Urinary bladder (tissue), 4 donors: Measurements from ENCODE around the gene SRSF10. TPM values are rescaled to one million over a fixed set of nuclear protein-coding genes. Genes with fewer than 3 reads are reported as not detected.
"Not testable (repeated sequence)": the region's sequence is repeated elsewhere in the genome, so short reads cannot be mapped to it uniquely, and the experiment has no call there.

Source experiments
- DNase-seq: peaks from one replicate; pipeline ENCODE4 v3.0.0-alpha.2; 2015; ENCODE audit errors: extremely low spot score
- H3K27ac ChIP-seq: one replicate; pipeline ENCODE4 v1.5.1; 2013; ENCODE audit warnings: low read depth, mild to moderate bottlenecking, moderate library complexity
- H3K36me3 ChIP-seq: one replicate; pipeline ENCODE4 v1.6.1; 2013; ENCODE audit warnings: mild to moderate bottlenecking, moderate library complexity; ENCODE audit not compliant: insufficient read depth
- H3K4me1 ChIP-seq: one replicate; pipeline ENCODE4 v1.6.1; 2013; ENCODE audit warnings: mild to moderate bottlenecking, moderate library complexity; ENCODE audit not compliant: insufficient read depth
- H3K4me3 ChIP-seq: one replicate; pipeline ENCODE4 v1.5.1; 2013; ENCODE audit warnings: low read depth, low read length
- WGBS: extraction: QIAGEN DNeasy Blood & Tissue Kit; methylation state at CpG from one replicate; pipeline ENCODE4 v1.1.7; 2013; 5-methylcytosine and 5-hydroxymethylcytosine counted together
- polyA plus RNA-seq: library from polyadenylated mRNA; stranded (reverse); fragments of 200-250 nt; gene quantifications from one replicate; pipeline ENCODE4 v1.2.3, GENCODE V29; 2013
- total RNA-seq: library from RNA; depleted of rRNA; stranded (reverse); fragments of >200 nt; gene quantifications from one replicate; pipeline ENCODE4 v1.2.3, GENCODE V29; 2014
- donor health status: healthy with polysubstance abuse.
- donor health status: healthy.

The SRSF10 gene
- total RNA-seq (155 TPM), polyA plus RNA-seq (50.7 TPM)

DNA sequence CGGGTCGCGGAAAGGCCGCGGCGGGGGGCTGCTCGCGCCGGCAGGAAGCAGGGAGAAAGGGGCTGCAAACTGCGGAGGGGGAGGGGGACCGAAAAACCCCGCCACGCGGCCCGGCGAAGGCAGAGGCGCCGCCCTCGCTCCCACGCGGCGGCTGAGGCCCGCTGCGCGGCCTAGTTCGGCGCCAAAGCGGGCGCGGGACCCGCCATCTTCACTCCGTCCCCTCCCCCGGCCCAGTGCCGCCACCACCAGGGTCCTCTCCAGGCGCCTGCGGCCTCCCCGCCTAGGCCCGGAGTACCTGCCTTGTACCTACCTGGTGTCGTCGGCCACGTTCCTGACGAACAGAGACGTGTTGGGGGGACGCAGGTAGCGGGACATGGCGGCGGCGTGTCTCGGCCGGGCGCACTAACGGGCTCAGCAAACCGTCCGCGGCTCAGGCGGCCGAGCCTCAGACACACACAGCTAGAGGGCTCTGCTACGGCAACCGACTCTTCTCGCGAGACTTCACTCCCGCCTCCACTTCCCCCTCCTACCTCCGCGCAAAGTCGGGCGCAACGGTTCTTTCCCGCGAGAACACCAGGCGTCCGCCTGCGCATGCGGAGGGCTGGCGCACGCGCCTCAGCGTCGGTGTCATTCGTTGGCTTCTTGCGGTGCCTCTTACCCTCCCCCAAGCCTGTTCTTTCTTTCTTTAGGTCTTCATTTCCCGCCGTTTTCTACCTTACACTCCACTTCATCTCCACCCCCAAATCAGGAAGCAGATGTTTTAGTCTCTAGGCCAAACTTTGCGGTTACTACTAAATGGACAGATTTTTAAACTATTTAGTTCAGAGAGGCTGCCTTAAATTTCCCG is at the start of gene SRSF10:
Gene SRSF10, minus strand, starts transcription at position 447 of the 847 bp plus-strand sequence. Its CDS starts 72 bp downstream, at position 375.
- peaks cover 4% of the 10 kb centered on the region for H3K4me1 ChIP-seq
- H3K27ac ChIP-seq, result peak within 1 kb of the TSS; percentile 98
- peak within 1 kb of the TSS; percentile 76 for H3K4me3 ChIP-seq
- no peaks in the 10 kb centered on the region for H3K36me3 ChIP-seq
- peak; percentile 96 for DNase-seq
- WGBS, result under 1% methylated on average over 84 of the region's 84 CpGs

DNA sequence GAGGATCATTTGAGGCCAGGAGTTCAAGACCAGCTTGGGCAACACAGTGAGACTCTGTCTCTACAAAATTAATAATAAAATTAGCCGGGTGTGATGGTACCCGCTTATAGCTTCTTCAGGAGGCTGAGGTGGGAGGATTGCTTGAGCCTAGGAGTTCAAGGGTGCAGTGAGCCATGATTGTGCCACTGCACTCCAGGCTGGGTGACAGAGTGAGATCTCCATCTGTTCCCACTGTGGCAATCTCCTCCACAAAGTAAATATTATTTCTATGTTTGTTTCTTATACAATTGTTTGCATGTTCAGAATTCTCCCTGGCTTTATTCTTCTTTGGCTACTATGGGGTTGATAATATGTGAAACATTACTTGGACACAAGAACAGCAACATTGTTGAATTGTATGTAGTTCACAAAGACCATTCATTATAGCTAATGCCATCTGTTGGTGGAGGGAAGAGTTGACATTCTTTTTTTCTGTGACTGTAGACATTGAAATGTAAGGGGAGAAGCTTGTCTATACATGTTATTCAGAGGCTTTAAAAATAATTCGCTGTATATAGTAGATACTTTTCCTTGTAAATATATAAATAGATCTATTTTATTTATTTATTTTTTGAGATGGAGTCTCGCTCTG is 47.8 kb upstream of the SRSF10 start:
- no peak overlapping the region for H3K27ac ChIP-seq
- no peaks in the 10 kb centered on the region for H3K36me3 ChIP-seq
- 75% methylated on average over 4 of the region's 4 CpGs for WGBS
- H3K4me3 ChIP-seq, result no peak overlapping the region
- no peak for DNase-seq
- no peaks in the 10 kb centered on the region for H3K4me1 ChIP-seq

DNA sequence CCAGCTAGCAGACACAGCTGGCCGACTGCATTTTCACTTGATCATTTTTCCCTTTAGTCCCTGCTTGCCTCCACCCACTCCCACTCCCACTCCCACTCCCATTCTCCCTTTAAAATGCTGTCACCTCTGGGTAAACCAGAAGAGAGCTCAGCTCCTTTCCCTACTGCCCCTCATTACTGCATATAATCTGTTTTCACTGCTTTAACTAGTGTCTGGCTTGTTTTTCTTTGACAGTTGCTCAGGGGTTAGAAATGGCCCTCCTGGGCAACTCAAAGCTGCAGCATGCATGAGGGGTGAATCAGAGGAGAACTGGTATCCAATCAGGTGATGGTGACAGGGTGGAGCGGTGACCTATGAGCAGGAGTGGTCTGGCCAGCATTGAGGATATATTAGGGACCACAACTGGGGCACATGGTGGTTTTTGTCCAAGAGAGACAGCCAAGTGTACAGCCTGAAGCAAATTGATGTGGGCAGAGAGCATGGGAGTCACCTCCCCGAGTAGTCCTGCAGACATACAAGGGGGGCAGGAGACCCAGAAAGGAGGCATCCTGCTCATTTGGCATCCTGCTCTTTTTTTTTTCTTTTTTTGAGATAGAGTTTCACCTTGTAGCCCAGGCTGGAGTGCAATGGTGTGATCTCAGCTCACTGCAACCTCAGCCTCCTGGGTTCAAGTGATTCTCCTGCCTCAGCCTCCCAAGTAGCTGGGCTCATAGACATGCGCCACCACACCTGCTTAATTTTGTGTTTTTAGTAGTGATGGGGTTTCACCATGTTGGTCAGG is 42.6 kb upstream of the SRSF10 start:
- Histone ChIP-seq H3K4me3 (no peak overlapping the region), H3K36me3 (no peaks in the 10 kb centered on the region), H3K27ac (no peak overlapping the region), H3K4me1 (no peaks in the 10 kb centered on the region)
- no peak for DNase-seq
- 71% methylated on average over 4 of the region's 4 CpGs for WGBS

GRCh38 chr1:24021403-24022266 is 41.5 kb upstream of the SRSF10 start:
- H3K4me1 ChIP-seq, result no peaks in the 10 kb centered on the region
- whole genome bisulfite sequencing, result 80% methylated on average over 7 of the region's 7 CpGs

DNA sequence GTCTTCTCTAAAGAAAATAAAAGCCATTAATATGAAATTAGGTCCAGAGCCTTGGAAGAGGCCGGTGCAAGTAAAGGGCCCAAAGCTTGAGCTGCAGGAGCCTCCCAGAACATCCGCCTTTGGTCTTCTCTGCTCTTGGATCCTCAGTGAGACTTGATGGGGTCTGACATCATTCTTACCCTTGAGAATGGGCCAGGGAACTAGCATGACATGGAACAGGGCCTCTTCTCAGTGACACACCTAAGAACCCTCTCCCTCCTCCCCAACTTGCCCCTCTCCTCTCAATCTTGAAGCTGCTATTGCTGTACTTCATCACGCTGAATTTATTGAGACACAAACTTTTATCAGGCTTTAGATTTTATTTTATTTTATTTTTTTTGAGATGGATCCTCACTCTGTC is 40.3 kb upstream of the SRSF10 start:
- H3K36me3 ChIP-seq, result no peaks in the 10 kb centered on the region
- no peaks in the 10 kb centered on the region for H3K4me1 ChIP-seq
- peak overlapping the region; percentile 69 for H3K27ac ChIP-seq
- H3K4me3 ChIP-seq, result no peak overlapping the region
- 66% methylated on average over 3 of the region's 3 CpGs for WGBS
- DNase-seq, result no peak

More at GRCh38 chr1:24021403-24022266, 41.5 kb upstream of the SRSF10 start:
- Histone ChIP-seq H3K4me3 (no peak overlapping the region), H3K27ac (no peak overlapping the region), H3K36me3 (no peaks in the 10 kb centered on the region)
- DNase-seq, result no peak

DNA sequence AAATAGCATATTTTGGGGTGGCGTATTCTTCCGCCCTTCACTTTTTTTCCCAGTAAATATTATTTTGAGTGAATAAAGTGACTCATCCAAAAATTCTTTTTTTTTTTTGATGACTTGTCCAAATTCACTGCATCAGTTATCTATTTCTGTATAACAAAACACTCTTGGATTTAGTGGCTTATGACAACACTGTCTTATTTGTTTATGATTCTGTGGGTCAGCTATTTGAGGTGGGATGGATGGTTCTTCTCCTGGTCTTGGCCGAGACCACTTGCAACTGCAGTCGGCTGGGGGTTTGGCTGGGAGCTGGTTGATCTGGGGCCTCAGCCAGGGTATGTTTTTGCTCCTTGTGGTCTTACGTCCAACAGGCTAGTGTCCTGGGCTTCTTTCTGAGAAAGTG is 39.9 kb upstream of the SRSF10 start:
- H3K27ac ChIP-seq, result peak overlapping the region; percentile 69
- WGBS, result 24% methylated on average over 5 of the region's 5 CpGs
- no peak for DNase-seq
- no peak overlapping the region for H3K4me3 ChIP-seq
- H3K36me3 ChIP-seq, result no peaks in the 10 kb centered on the region
- H3K4me1 ChIP-seq, result no peaks in the 10 kb centered on the region

DNA sequence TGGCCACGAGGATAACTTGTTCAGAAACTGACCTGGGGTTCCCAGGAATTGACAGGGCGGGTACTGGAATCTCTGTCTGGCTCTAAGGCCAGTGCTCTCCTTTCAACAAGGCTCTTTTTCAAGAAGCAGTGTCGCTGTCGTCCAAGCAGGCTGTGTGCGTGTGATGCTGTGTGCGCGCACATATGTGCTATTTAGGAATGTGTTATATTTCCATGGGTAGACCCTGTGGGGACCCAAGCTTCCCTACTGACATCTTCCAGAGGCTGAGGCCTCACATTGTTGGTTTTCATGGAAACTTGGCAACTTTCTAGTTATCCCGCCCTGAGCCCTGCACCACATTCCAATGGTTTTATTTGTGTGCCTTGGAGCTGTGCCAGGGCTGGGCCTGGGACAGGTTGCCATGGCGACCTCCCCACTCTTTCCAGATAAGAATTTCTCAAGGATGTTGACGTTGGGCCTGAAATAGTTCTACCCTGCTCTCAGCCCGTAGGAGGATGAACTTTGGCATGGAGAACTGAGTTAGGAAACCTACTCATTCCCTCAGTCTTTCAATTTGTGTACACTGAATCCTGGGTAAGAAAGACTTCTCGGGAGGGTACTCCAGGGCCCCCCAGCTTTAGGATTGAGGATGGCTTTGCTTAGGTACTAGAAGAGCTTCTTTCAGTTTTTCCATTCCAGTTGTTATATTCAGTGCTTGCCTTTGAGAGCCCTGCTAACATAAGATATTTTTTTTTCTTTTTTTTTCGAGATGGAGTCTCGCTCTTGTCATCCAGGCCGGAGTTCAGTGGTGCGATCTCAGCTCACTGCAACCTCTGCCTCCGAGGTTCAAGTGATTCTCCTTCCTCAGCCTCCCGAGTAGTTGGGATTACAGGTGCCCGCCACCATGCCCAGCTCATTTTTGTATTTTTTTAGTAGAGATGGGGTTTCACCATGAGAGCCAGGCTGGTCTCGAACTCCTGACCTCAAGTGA is 38.8 kb upstream of the SRSF10 start:
- H3K27ac ChIP-seq, result peak overlapping the region; percentile 65
- no peak overlapping the region for H3K4me3 ChIP-seq
- 22% methylated on average over 20 of the region's 20 CpGs for WGBS
- H3K36me3 ChIP-seq, result no peaks in the 10 kb centered on the region
- H3K4me1 ChIP-seq, result no peaks in the 10 kb centered on the region
- peak; percentile 95 for DNase-seq

- Histone ChIP-seq H3K4me1 (no peaks in the 10 kb centered on the region), H3K36me3 (no peaks in the 10 kb centered on the region), H3K27ac (peak overlapping the region; percentile 5), H3K4me3 (no peak overlapping the region)
- WGBS, result 30% methylated on average over 6 of the region's 6 CpGs
- DNase-seq, result peak; percentile 65
Measured at GRCh38 chr1:24015221-24016210, 35.4 kb upstream of the SRSF10 start.

DNA sequence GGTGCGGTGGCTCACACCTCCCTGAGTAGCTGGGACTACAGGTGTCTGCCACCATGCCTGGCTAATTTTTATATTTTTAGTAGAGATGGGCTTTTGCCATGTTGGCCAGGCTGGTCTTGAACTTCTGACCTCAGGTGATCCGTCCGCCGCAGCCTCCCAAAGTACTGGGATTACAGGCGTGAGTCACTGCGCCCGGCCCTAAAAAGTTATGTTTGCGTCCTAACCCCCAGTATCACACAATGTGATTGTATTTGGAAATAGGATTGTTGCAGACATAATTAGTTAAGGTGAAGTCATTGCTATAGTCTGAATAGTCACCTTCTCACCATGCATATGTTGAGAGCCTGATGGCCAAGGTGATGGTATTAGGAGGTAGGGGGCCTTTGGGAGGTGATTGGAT is 32.8 kb upstream of the SRSF10 start:
- DNase-seq, H3K36me3 ChIP-seq, H3K4me1 ChIP-seq, H3K27ac ChIP-seq, H3K4me3 ChIP-seq: not testable (repeated sequence)
- WGBS, result 98% methylated on average over 8 of the region's 8 CpGs

DNA sequence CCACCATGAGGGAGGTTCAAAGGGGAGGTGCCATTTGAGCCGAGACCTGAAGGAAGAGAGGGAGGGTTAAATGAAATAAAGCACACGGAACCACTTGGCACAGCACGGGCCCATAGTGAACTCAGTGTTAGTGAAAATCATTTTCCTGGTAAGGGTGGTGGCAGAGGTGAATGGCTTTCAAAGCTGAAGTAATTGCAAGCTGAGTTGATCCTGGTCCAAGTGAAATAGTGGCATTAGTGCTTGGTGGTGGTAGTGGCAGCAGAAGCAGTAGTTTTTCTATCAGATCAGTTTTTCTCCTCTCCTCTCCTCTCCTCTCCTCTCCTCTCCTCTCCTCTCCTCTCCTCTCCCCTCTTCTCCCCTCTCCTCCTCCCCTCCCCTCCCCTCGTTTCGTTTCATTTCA is 30.5 kb upstream of the SRSF10 start:
- WGBS, result 74% methylated on average over 3 of the region's 5 CpGs
- H3K4me3 ChIP-seq, result no peak overlapping the region
- DNase-seq, result no peak
- no peaks in the 10 kb centered on the region for H3K36me3 ChIP-seq
- no peak overlapping the region for H3K27ac ChIP-seq
- no peaks in the 10 kb centered on the region for H3K4me1 ChIP-seq

DNA sequence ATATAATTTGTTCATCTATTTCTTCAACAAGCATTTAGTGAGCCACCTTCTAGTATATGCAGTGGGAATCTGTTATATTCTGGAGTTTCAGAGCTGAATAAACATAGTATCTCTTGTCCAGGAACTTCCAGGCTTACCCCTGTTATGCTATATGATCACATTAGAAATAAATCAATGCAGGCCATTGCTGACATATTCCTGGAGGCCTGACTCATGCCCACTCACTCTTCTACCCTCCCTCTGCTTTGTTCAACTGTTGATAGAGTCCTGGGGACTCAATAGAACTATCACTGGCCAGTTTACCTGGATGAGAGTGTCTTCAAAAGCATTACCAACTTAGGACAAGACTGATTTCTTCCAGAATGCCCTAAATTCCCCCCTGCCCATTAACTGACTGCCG is 29.3 kb upstream of the SRSF10 start:
- DNase-seq, result no peak
- WGBS, result 65% methylated on average over 1 of the region's 1 CpG
- Histone ChIP-seq H3K4me3 (no peak overlapping the region), H3K36me3 (no peaks in the 10 kb centered on the region), H3K27ac (no peak overlapping the region), H3K4me1 (no peaks in the 10 kb centered on the region)
